ENCODE measurements around the gene KRT8.
"Not testable (repeated sequence)": the region's sequence is repeated elsewhere in the genome, so short reads cannot be mapped to it uniquely, and the experiment has no call there.

KRT8 gene

GRCh38 chr12:52901715-52902541 is 2.9 kb downstream of the KRT8 start:
- ATAC-seq: no peak

- no peak for ATAC-seq
These were observed 3.8 kb downstream of the KRT8 start for GRCh38 chr12:52900896-52901714.

- no peak for ATAC-seq
These were observed 4.5 kb downstream of the KRT8 start for GRCh38 chr12:52900166-52900895.

GRCh38 chr12:52899338-52900035 is 5.4 kb downstream of the KRT8 start:
- no peak for ATAC-seq

GRCh38 chr12:52896190-52897100 is 8.4 kb downstream of the KRT8 start:
- no peak for ATAC-seq

- ATAC-seq: peak in 1 of 2 donors; percentile 9
These were observed 9.1 kb downstream of the KRT8 start for GRCh38 chr12:52895726-52896189.

GRCh38 chr12:52892974-52893373 is 11.9 kb downstream of the KRT8 start:
- ATAC-seq: no peak

GRCh38 chr12:52892207-52892852 is 12.5 kb downstream of the KRT8 start:
- no peak for ATAC-seq

- ATAC-seq: no peak
These were observed 13.8 kb downstream of the KRT8 start for GRCh38 chr12:52891044-52891443.

GRCh38 chr12:52890417-52890816 is 14.5 kb downstream of the KRT8 start:
- no peak for ATAC-seq

GRCh38 chr12:52884526-52885293 is 20.2 kb downstream of the KRT8 start:
- ATAC-seq: peak; percentile 78 to 81

GRCh38 chr12:52880499-52880898 is 24.4 kb downstream of the KRT8 start:
- not testable (repeated sequence) for ATAC-seq

- peak; percentile 89 to 90 for ATAC-seq
These were observed 25.2 kb downstream of the KRT8 start for GRCh38 chr12:52879394-52880351.

GRCh38 chr12:52878507-52879393 is 26.1 kb downstream of the KRT8 start:
- no peak for ATAC-seq

GRCh38 chr12:52877242-52877641 is 27.6 kb downstream of the KRT8 start:
- no peak for ATAC-seq

GRCh38 chr12:52876372-52876771 is 28.5 kb downstream of the KRT8 start:
- no peak for ATAC-seq

GRCh38 chr12:52874573-52875435 is 30.1 kb downstream of the KRT8 start:
- ATAC-seq: no peak
